BE2C (cell line): ENCODE measurements around the gene ATCAY. TPM values are rescaled to one million over a fixed set of nuclear protein-coding genes. Genes with fewer than 3 reads are reported as not detected.

Experiments used
- DNase-seq: peaks from one replicate; pipeline ENCODE4 v3.0.0-alpha.2; 2020
- H3K27me3 ChIP-seq: fragments of 250-450 bp; sonication (Bioruptor Pico); 2 replicates; pipeline ENCODE4 v1.5.1; 2020; ENCODE audit warnings: mild to moderate bottlenecking
- H3K36me3 ChIP-seq: fragments of 250-450 bp; sonication (Bioruptor Pico); 2 replicates; pipeline ENCODE4 v1.5.1; 2020; ENCODE audit warnings: mild to moderate bottlenecking
- H3K4me1 ChIP-seq: fragments of 250-450 bp; sonication (Bioruptor Pico); 2 replicates; pipeline ENCODE4 v1.5.1; 2020
- H3K4me3 ChIP-seq: 2 replicates; pipeline ENCODE4 v1.5.1; 2011; ENCODE audit warnings: low read depth, low read length
- H3K9me3 ChIP-seq: fragments of 250-450 bp; sonication (Bioruptor Pico); 2 replicates; pipeline ENCODE4 v1.5.1; 2020
- polyA plus RNA-seq: library from polyadenylated mRNA; unstranded; fragments of >200 nt; gene quantifications from one replicate; pipeline ENCODE4 v1.2.1, GENCODE V29; 2012; ENCODE audit warnings: low read depth, missing spikeins; ENCODE audit not compliant: insufficient read length, insufficient read depth
- TF ChIP-seq, protein P1 (sequence below): IDR thresholded peaks from 2 replicates; pipeline ENCODE4 v1.5.1; 2012; ENCODE audit warnings: mild to moderate bottlenecking, low read depth, low read length

The ATCAY gene, protein sequence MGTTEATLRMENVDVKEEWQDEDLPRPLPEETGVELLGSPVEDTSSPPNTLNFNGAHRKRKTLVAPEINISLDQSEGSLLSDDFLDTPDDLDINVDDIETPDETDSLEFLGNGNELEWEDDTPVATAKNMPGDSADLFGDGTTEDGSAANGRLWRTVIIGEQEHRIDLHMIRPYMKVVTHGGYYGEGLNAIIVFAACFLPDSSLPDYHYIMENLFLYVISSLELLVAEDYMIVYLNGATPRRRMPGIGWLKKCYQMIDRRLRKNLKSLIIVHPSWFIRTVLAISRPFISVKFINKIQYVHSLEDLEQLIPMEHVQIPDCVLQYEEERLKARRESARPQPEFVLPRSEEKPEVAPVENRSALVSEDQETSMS
- polyA plus RNA-seq = 19.9 TPM

DNA sequence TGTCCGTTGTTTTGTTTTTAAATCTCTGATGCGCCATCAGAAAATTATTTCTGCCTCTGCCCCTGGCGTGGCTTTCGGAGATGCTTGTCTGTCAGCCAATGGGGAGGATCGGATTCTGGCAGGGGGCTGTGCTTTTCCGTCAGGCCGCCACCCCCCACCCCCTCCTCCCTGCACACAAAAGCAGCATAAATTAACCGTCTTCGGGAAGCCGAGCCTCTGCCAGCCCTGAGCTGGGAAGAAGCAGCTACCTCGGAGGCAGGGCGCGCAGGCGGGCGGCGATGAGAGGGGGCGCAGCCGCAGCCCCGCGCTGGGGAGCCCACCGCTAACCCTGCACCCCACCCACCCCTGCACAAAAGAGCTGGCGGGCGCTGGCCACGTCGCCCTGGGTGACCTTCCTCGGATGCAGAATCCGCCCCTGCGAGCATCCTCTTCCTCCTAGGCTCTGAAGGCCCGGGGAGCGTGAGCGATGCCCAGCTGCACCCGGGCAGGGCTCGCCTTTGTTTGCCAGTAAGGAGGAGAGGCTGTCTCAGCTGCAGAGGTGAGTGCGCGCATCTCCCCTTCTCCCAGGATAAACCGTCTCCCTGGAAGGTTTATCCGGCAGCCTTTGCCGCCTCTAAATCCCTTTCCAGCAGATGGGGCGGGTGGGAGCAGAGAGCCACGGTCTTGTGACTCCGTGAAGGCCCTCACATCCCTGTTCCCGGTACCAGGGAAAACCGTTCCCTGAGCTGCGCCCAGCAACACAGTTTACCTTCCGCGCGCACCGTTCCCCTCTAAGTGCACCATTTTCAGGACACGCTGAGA is at the start of gene ATCAY:
TSS of gene ATCAY (plus strand) at position 215 of the 801 bp plus-strand sequence. CDS start 5,083 bp downstream, outside the sequence.
- Histone ChIP-seq H3K9me3 (no peaks in the 10 kb centered on the region), H3K4me1 (peaks cover 3% of the 10 kb centered on the region; the same call in 1 of the 2 replicates), H3K36me3 (peaks cover 3% of the 10 kb centered on the region; the same call in 1 of the 2 replicates), H3K4me3 (peak within 1 kb of the TSS; percentile 90), H3K27me3 (no peaks in the 10 kb centered on the region)
- DNase-seq = peak; percentile 87
- TF ChIP-seq, protein P1, sequence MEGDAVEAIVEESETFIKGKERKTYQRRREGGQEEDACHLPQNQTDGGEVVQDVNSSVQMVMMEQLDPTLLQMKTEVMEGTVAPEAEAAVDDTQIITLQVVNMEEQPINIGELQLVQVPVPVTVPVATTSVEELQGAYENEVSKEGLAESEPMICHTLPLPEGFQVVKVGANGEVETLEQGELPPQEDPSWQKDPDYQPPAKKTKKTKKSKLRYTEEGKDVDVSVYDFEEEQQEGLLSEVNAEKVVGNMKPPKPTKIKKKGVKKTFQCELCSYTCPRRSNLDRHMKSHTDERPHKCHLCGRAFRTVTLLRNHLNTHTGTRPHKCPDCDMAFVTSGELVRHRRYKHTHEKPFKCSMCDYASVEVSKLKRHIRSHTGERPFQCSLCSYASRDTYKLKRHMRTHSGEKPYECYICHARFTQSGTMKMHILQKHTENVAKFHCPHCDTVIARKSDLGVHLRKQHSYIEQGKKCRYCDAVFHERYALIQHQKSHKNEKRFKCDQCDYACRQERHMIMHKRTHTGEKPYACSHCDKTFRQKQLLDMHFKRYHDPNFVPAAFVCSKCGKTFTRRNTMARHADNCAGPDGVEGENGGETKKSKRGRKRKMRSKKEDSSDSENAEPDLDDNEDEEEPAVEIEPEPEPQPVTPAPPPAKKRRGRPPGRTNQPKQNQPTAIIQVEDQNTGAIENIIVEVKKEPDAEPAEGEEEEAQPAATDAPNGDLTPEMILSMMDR = no peak

DNA sequence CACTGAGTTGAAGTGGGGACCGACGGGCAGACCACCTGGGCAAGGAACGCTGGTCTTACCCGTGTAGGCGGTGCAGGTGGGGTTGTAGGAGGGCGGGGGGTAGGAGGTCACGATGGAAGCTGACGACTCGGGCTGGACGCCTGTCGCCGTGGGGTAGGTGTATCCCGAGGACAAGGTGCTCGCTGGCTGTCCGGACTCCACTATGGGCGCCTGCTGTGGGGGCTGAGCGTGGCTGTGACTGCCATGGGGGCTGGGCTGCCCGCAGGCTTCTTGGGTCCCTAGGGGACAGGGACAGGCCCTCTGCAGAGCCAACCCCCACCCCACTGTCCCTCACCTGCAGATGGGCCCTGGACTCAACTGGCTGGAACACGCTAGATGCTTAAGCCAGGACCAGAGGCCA is 48.9 kb upstream of the ATCAY start:
- Histone ChIP-seq H3K4me1 (peaks cover 10% of the 10 kb centered on the region), H3K36me3 (no peaks in the 10 kb centered on the region), H3K4me3 (peak overlapping the region; percentile 26), H3K27me3 (no peaks in the 10 kb centered on the region), H3K9me3 (no peaks in the 10 kb centered on the region)
- TF ChIP-seq, protein P1 = no peak
- no peak for DNase-seq

DNA sequence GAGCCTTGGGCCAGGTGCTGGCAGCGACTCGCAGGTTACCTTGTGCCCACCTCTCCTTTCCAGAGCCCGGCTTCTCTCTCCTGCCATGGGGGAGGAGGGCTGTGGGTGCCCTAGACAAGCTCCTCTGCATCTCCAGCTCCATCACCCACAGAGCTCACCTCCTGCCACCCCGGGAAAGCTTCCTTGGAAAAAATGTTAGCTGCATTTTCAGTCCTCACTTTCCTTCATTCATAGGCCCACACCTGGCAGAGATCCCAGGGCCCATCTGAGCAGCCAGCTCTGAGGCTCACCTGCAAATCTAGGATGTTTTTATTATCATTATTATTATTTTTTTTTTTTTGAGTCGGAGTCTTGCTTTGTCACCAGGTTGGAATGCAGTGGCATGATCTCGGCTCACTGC is 48.5 kb upstream of the ATCAY start:
- Histone ChIP-seq H3K4me1 (peaks cover 10% of the 10 kb centered on the region), H3K27me3 (no peaks in the 10 kb centered on the region), H3K4me3 (no peak overlapping the region), H3K36me3 (no peaks in the 10 kb centered on the region), H3K9me3 (no peaks in the 10 kb centered on the region)
- no peak for DNase-seq
- TF ChIP-seq, protein P1 = no peak

DNA sequence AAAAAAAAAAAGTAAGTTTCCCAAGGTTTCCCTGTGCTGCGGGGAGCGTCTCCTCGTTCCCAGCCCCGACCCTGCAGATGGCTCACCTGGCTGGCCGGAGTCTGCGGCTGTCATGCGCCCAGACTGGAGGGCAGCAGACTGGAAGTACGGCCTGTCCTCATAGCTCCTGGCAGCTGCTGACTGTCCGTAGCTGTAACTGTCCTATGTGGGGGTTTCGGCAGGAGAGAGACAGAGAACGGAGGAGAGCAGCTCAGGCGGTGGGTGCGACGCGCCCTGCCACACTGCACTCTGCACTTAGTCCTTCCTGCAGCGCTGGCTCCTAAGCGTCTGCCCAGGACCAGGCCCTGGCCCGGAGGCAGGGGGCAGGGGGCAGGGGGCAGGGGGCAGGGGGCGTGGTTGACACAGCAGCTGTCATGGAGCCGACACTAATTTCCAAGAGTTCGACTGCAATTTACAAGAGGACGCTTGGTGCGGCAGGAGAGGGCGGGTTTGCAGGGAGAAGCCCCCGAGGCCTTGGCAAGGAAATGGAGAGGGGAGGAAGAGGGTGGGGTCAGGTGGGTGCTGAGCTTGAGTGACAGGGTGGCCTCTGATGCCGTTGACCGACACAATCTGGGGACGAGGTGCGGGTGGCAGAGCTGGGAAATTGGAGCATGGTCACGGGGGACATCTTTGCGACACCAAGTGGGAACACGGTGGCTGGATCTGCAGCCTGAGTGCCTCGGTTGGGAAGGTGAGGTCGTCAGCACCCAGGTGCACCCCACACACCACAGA is 46.7 kb upstream of the ATCAY start:
- DNase-seq = no peak
- TF ChIP-seq, protein P1 = no peak
- Histone ChIP-seq H3K4me3 (no peak overlapping the region), H3K27me3 (no peaks in the 10 kb centered on the region), H3K4me1 (peaks cover 10% of the 10 kb centered on the region), H3K36me3 (no peaks in the 10 kb centered on the region), H3K9me3 (no peaks in the 10 kb centered on the region)

DNA sequence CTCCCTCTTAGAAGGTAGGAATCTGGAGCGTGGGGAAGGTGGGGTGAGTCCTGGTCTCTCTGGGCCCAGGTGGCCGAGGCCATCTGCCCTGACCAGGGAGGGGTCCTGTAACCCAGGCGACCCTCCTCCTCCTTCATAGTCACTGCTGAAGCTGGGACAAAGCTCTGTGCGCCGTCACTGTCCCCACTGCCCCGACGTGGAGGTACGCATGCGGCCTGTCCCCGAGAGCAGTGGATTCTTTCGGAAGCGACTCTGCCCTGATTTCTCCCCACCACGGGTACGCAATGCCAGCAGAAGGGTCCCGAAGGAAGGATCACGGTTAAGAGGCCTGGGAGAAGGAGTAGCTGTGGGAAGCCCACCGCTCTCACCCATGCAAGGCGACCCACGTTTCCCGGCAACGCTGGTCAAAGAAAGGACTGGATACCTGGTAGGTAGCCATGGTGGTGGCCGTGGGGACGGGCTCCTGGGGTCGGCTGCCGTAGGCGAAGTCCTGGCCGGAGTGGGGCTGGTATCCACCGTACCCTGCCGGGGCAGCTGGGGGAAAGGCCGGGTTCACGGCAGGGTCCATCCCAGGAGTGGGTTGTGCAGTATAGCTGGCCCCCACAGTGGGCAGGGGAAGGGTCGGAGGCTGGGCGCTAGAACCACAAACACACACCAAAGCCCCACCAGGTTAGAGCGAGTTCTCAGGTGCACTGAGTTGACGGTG is 46.0 kb upstream of the ATCAY start:
- Histone ChIP-seq H3K4me1 (peaks cover 10% of the 10 kb centered on the region), H3K36me3 (no peaks in the 10 kb centered on the region), H3K4me3 (no peak overlapping the region), H3K9me3 (no peaks in the 10 kb centered on the region), H3K27me3 (no peaks in the 10 kb centered on the region)
- DNase-seq = no peak
- TF ChIP-seq, protein P1 = no peak
